GM21737 (cell line): ENCODE results near the gene CYP4F12.

Experiments used
- ATAC-seq: cut with Tn5 transposase; IDR thresholded peaks from one replicate; pipeline ENCODE4 v1.9.1; 2021; ENCODE audit warnings: mild to moderate bottlenecking, moderate library complexity; ENCODE audit not compliant: unreplicated experiment

Gene CYP4F12

DNA sequence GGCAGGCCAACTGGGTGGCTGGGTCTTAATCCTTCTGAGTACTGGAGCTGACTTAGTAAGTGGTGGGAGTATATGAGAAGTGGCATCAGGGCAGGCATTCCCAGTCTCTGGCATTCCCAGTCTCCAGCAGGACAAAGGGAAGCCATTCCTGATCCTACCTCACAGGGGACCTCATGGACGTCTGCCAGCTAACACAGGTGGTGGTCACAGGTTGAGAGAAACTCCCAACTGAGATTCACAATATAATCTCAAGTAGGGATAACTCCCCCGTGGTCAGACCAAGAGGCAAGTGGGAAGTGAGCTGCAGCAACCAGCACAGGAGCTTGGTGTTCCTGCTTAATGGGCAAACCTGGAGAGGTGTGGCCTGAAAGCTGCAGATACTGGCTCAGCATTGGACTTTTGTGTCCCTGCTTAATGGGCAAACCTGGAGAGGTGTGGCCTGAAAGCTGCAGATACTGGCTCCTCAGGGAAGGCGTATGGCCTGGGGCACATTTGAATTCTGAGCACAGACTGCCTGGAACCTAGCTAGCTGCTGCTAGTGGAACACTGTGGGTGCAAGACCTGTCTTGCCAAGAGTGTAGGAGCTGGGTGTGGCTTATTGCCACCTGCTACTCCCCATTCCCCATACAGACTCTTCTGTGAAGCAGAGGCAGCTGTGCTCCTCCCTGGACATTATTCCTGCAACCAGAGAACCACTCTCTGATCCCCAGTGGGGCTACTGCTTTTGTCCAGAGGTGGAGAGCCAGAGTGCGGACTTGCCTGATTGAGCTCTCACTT lies 29.1 kb downstream of the CYP4F12 start:
- ATAC-seq: no peak

DNA sequence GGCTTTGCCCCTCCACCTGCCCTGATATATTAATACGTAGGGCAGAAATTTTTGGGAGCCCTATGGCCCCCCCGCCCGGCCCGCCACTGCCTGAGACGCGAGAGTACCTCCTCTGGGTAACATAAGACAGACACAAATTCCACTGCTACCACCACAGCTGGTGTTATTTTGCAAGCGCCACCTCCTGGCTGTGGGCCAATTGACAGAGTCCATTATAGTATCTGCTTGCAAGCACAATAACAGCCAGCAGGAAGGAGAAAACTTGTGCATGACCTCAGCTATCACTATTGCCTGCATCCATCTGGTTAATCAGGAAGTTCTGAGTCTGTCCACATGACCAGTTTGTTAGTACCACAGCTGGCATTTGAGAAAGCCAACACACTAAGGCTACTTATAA lies 29.6 kb downstream of the CYP4F12 start:
- no peak for ATAC-seq

DNA sequence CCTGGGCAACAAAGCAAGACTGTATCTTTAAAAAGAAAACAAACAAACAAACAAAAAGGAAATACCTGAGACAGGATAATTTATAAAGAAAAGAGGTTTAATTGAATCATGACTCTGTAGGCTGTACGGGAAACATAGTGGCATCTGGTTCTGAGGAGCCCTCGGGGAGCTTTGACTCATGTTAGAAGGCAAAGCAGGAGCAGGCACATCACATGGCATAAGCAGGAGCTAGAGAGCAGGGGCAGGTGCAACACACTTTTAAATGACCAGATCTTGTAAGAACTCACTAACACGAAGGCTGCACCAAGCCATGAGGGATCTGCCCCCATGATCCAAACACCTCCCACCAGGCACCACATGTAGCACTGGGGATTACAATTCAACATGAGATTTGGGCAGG lies 41.8 kb downstream of the CYP4F12 start:
- no peak for ATAC-seq

DNA sequence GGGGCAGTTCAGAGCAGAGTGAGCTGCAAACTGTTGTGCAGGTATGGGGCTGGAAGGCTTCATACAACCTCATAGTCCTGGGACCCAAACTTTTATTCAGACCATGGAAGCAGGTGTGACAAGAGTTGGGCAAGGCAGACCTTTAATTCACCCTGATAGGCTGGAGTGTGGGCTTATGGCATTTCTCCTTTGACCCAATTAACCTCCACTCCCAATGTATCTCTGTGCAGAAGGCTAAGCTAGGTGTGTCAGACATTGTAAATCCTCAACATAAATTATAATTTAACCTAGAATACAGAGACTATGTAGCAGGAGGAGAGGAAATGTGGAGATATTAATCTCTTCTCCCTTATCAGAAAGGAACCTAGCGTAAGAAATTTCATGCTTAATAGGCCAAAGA lies 42.8 kb downstream of the CYP4F12 start:
- ATAC-seq: no peak

DNA sequence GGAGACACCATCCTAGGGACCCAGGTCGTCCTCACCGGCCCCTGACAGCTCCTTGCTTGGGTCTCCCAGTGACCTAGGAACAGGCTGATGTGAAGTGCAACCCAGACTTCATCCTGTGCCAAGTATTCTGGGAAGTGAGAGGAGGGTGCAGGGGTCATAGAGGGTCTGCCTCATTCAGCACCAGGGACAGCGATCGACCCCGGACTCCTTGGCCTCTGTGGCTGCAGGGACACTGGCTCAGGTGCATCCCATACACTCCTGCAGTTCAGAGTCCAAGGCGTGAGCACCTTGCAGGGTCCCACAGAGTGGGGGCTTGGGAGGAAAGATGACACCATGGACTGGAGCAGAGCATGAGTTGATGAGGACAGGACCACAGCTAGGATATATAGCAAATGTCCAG lies 44.9 kb downstream of the CYP4F12 start:
- ATAC-seq: no peak

DNA sequence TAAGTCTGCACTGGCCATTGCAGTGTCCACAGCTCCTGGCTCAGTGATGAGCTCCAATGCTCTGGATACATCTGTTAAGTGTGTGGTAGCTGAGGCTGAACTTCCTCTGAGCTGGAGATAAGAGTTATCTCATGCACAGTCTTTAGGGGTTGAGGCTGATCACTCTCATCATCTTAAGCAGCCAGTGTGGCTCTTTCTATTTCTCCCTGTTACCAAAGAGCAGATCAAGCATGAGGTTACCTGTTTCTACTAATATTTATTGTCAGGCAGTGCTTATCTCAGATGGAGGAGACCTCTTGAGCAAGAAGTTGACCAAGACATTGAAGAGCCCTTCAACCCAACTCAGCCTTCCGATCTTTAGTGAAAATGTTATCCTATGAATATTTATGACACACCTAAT lies 48.4 kb downstream of the CYP4F12 start:
- no peak for ATAC-seq

DNA sequence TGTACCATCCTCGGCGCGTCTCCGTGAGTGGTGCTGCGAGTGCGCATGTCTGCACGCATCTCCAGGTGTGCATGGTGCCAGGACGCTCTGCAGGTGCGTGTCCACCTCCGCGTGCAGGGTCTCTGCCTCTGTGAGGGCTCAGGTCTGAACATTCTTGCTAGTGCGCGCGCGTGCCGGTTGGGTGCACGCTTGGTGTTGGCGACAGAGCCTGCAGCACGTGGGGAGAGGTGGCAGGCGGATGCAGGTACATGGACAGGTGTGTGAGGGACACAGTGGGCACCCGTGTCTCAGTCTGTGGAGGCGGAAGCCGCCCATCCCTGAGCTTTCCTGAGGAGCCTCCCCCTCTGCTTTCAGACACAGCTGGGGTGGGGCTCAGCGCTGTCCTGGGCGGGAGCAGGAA lies 50.1 kb downstream of the CYP4F12 start:
- ATAC-seq: no peak

DNA sequence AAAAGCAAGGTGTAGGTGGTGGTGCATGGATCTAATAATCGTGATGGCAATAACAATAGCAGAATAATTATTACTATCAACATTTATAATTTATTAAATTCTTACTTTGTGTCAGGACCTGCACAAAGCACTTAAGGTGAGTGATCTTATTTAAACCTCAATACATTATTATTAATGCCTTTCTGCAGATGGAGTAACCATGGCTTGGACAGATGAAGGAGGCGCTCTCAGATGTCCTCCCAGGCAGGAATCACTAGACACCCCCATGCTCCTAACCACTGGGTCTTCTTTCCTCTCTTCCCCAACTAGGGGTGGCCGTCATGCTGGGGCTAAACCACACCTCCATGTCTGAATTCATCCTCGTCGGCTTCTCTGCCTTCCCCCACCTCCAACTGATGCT lies 54.8 kb downstream of the CYP4F12 start, which contains the start of gene OR10H2:
OR10H2 (plus strand) TSS at position 301 of the 400 bp plus-strand sequence; CDS start at position 321, 20 bp downstream.
- ATAC-seq: no peak

DNA sequence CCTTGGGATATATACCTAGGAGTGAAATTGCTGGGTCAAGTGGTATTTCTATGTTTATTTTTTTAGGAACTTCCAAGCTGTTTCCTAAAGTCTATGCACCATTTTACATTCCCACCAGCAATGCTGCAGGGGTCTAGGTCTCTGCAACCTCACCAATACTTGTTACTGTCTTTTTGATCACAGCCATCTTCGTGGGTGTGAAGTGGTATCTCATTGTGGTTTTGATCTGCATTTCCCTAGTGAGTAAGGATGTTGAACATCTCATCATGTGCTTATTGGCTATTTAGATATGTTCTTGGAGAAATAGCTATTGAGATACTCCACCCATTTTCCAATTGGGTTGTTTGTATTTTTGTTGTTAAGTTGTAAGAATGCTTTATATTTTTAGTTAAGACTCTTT lies 57.7 kb downstream of the CYP4F12 start:
- ATAC-seq: no peak

DNA sequence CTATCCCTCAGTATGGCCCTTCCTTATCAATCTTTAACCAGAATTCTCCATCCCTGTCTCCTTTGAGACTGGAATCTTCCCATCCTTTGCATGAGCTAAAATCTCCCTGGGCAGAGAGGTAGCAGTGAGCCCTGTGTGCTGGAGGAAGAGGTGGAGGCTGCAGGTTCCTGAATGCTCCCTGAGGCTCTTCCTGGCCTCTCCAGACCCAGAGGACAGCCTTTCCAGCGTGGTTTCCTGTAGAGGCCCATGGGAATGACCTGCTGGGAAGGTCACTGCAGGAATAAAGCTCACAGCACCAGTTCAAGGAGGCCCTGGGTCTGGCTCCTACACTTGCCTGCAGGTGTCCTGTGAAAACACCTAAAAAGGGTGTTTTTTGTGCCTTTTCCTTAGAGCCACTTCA lies 59.5 kb downstream of the CYP4F12 start:
- ATAC-seq: no peak

DNA sequence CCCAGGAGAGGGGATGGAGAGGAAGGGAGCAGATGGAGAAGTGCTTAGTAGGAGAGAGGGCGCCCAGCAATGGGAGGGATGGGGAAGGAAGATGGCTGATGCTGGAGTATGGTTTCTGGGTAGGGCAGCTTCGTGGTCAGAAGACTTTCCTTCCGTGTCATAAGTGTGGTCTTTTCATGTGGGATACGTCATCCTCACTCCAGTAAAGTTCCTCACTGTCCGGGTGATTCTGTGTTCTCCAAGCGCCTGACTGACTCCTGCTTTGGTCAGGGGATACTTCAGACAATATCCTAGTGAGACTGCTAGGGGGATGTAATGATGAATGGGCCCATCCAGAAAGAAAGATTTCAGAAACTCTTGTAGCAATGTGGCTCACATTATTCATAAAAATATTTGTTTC lies 61.0 kb downstream of the CYP4F12 start:
- ATAC-seq: no peak

DNA sequence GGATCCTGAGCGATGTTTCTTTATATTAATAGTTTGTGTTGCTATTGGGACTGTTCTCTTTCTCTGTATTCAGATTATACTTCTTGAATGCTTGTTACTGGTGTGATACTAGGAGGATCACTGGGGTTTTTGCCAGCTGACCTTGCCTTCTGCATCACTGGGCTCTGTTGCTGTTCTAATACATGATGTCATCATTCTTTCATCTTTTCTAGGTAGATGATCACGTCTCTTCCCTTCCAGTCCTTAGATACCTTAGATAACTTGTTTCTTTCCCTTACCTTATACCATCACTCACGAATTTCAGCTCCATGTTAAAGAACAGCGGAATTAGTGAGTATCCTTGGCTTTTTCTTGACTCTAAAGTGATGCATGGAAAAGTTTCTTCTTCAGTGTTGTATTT lies 64.8 kb downstream of the CYP4F12 start, which contains the start of gene OR10H3:
OR10H3 (plus strand) TSS at position 264 of the 400 bp plus-strand sequence. CDS start 3,408 bp downstream, outside the sequence.
- ATAC-seq: no peak

DNA sequence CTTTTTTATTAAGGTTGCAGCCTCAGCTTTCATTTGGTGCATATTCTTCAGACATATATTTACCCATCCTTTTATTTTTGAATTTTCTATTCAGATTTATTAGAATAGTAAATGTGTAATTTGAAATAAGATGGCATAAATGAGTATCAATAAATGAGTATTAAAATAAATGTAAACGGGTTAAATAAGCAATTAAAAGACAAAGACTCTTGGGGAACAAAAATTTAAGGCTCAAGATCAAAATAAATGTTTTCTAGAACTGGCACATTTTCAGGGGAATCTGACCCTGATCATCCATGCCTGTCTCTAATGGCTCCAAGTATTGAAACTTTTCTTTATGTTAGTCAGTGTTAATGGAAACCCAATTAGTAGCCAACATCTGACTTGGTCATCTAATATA lies 67.9 kb downstream of the CYP4F12 start:
- ATAC-seq: no peak
